GM23338 (cell line): ENCODE results near the gene AIFM2.

Experiments
- CREB1 ChIP-seq: fragments of 250-450 bp; sonication (Bioruptor Pico); IDR thresholded peaks from 2 replicates; pipeline ENCODE4 v1.5.0; 2020; ENCODE audit warnings: low read depth, mild to moderate bottlenecking, moderate library complexity
- EZH2 ChIP-seq: fragments of 200-600 bp; sonication (generic); IDR thresholded peaks from one replicate; pipeline ENCODE4 v1.8.0; 2017; ENCODE audit warnings: antibody characterized with exemption, mild to moderate bottlenecking, low read depth; ENCODE audit not compliant: unreplicated experiment
- EZH2phosphoT487 ChIP-seq: fragments of 200-600 bp; sonication (generic); IDR thresholded peaks from one replicate; pipeline ENCODE4 v1.8.1; 2018; ENCODE audit warnings: antibody characterized with exemption; ENCODE audit not compliant: unreplicated experiment
- JUNB ChIP-seq: IDR thresholded peaks from one replicate; pipeline ENCODE4 v1.6.1; 2016; ENCODE audit warnings: antibody characterized with exemption; ENCODE audit not compliant: unreplicated experiment
- POLR2AphosphoS5 ChIP-seq: IDR thresholded peaks from 2 replicates; pipeline ENCODE4 v1.6.1; 2016; ENCODE audit warnings: antibody characterized with exemption, low read depth
- ZNF114 ChIP-seq: fragments of 250-450 bp; sonication (Bioruptor Pico); IDR thresholded peaks from 2 replicates; pipeline ENCODE4 v1.5.0; 2020; ENCODE audit warnings: mild to moderate bottlenecking, moderate library complexity
- TF ChIP-seq, protein P1 (sequence below), 2 experiments: fragments of 200-600 bp in 1 of 2; sonication (generic) in 1 of 2; conservative IDR thresholded peaks; 2 replicates each; pipeline versions ENCODE4 v1.5.1 to v1.6.1; 2016 to 2017; ENCODE audit warnings: antibody characterized with exemption in 2 of 2, low read depth in 2 of 2, mild to moderate bottlenecking in 2 of 2, moderate library complexity in 1 of 2
- TF ChIP-seq, protein P2 (sequence below): IDR thresholded peaks from one replicate; pipeline ENCODE4 v1.6.1; 2018; ENCODE audit warnings: antibody characterized with exemption; ENCODE audit not compliant: unreplicated experiment

DNA sequence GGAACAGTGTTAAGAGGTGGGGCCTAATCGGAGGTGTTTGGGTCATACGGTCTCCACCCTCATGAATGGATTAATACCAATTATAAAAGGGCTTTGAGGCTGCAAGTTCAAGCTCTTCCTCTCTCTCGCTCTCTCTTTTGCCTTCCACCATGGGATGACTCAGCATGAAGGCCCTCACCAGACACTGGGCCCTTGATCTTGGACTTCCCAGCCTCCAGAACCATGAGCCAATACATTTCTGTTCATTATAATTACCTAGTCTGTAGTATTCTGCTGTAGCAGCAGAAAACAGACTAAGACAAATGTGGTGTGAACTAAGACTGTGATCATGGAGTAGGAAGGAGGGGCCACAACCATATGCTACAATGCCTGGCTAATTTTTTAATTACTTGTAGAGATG is 7.7 kb downstream of the AIFM2 start:
- TF ChIP-seq, protein P1, sequence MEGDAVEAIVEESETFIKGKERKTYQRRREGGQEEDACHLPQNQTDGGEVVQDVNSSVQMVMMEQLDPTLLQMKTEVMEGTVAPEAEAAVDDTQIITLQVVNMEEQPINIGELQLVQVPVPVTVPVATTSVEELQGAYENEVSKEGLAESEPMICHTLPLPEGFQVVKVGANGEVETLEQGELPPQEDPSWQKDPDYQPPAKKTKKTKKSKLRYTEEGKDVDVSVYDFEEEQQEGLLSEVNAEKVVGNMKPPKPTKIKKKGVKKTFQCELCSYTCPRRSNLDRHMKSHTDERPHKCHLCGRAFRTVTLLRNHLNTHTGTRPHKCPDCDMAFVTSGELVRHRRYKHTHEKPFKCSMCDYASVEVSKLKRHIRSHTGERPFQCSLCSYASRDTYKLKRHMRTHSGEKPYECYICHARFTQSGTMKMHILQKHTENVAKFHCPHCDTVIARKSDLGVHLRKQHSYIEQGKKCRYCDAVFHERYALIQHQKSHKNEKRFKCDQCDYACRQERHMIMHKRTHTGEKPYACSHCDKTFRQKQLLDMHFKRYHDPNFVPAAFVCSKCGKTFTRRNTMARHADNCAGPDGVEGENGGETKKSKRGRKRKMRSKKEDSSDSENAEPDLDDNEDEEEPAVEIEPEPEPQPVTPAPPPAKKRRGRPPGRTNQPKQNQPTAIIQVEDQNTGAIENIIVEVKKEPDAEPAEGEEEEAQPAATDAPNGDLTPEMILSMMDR (conservative IDR thresholded peaks at IDR 0.05; ENCODE audit: low read depth in 2 of 2) = no peak
- TF ChIP-seq EZH2 = no peak
- TF ChIP-seq EZH2phosphoT487 = no peak
- TF ChIP-seq, protein P2, sequence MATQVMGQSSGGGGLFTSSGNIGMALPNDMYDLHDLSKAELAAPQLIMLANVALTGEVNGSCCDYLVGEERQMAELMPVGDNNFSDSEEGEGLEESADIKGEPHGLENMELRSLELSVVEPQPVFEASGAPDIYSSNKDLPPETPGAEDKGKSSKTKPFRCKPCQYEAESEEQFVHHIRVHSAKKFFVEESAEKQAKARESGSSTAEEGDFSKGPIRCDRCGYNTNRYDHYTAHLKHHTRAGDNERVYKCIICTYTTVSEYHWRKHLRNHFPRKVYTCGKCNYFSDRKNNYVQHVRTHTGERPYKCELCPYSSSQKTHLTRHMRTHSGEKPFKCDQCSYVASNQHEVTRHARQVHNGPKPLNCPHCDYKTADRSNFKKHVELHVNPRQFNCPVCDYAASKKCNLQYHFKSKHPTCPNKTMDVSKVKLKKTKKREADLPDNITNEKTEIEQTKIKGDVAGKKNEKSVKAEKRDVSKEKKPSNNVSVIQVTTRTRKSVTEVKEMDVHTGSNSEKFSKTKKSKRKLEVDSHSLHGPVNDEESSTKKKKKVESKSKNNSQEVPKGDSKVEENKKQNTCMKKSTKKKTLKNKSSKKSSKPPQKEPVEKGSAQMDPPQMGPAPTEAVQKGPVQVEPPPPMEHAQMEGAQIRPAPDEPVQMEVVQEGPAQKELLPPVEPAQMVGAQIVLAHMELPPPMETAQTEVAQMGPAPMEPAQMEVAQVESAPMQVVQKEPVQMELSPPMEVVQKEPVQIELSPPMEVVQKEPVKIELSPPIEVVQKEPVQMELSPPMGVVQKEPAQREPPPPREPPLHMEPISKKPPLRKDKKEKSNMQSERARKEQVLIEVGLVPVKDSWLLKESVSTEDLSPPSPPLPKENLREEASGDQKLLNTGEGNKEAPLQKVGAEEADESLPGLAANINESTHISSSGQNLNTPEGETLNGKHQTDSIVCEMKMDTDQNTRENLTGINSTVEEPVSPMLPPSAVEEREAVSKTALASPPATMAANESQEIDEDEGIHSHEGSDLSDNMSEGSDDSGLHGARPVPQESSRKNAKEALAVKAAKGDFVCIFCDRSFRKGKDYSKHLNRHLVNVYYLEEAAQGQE = no peak
- TF ChIP-seq JUNB = no peak
- TF ChIP-seq CREB1 = no peak
- TF ChIP-seq POLR2AphosphoS5 = no peak
- TF ChIP-seq ZNF114 (CRISPR knock-in tag) = no peak
